T-helper 2 cell treated with Interferon-gamma antibody and Interleukin-4, amounts not matched to agents 100 ng/mL and 5 ng/mL, for 36 hours (primary cell): ENCODE data around the gene OR6B3. TPM values are rescaled to one million over a fixed set of nuclear protein-coding genes. Genes with fewer than 3 reads are reported as not detected.
"Not testable (repeated sequence)": the region's sequence is repeated elsewhere in the genome, so short reads cannot be mapped to it uniquely, and the experiment has no call there.

Source experiments
- intact Hi-C: fragments of 100-400 bp; cut with micrococcal nuclease; formaldehyde crosslinking; loops from one replicate; pipeline ENCODE4 v1.15.1; 2023
- total RNA-seq: library from RNA; stranded (reverse); gene quantifications from 2 replicates; pipeline ENCODE4 v1.2.3, GENCODE V29; 2022

Gene OR6B3
- total RNA-seq, 1 donor from 2014 or later = not detected

GRCh38 chr2:240045098-240045497, 8.2 kb downstream of the OR6B3 start:
- intact Hi-C loops = no loop called here

GRCh38 chr2:240044096-240044495, 9.2 kb downstream of the OR6B3 start:
- intact Hi-C loops = not testable (repeated sequence)

DNA sequence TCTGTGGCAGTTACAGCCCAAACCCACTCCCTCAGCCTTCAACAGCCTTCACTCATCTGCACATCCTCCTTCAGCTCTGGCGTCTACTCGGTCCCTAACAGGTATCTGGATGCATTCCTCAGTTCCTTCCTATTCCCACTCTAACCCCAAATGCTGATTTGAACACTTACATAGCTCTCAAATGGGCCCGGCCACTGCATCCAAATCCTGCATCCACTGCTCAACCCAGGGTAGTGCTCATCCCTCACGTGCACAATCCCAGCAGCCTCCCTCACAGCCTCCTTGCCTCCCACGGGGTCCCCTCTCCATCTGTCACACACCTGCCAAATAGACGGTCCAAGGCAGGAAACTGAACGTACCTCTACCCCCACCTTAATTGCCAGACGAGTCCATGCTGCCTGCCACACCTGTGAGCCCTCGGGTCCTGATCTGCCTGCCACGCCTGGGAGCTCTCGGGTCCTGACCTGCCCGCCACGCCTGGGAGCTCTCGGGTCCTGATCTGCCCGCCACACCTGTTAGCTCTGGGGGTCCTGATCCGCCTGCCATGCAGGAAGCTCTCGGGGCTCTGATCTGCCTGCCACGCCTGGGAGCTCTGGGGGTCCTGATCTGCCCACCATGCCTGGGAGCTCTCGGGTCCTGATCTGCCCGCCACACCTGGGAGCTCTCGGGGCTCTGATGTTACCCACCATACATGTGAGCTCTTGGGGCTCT, 9.9 kb downstream of the OR6B3 start:
- intact Hi-C loops = no loop called here

DNA sequence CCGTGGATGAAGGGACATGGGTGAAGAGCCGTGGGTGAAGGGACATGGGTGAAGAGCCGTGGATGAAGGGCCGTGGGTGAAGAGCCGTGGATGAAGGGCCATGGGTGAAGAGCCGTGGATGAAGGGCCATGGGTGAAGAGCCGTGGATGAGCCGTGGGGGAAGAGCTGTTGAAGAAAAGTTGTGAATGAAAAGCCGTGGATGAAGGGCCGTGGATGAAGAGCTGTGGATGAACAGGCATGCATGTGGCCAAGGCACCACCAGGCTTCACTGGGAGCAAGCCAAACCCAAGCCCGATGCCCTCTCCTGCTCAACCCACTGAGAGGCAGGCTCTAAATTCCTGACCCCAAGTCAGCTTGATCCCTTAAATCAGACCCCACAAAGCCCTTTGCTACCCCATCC, 10.6 kb downstream of the OR6B3 start:
- intact Hi-C loops = no loop called here

DNA sequence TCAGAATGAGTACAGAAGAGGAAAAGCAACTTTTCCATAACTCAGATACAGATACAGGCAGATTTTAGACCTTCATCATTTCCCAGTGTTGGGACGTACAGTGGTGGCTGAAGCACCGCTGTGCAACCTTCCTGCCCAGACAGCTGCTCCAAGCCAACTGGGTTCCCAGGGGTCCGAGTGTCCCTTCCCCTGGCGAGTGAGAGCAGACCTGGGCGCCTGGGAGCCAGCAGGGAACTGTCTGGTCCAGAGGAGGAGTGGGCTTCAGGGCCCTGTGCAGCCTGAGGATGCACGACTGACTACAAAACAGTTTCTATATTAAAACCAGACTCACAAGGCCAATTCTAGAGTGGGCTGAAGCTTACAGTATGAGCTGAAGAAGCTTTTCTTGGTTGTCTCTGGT, 12.0 kb downstream of the OR6B3 start:
- intact Hi-C loops = no loop called here

DNA sequence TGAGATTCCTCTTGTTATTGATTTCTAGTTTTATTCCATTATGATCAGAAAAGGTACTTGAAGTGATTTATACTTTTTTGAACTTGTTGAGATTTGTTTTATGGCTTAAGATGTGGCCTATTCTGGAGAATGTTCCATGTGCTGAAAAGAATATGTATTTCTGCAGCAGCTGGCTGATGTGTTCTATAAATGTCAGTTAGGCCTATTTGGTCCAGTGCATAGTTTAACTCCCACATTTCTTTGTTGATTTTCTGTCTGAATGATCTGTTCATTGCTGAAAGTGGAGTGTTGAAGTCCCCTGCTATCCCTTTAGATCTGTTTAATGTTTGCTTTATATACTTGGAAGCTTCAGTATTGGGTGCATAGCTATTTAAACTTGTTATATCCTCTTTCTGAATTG, 16.0 kb downstream of the OR6B3 start:
- intact Hi-C loops = no loop called here

- intact Hi-C loops = no loop called here
Observed at GRCh38 chr2:240033330-240033678, 20.0 kb downstream of the OR6B3 start.

GRCh38 chr2:240032406-240033329, 20.7 kb downstream of the OR6B3 start:
- intact Hi-C loops = no loop called here

DNA sequence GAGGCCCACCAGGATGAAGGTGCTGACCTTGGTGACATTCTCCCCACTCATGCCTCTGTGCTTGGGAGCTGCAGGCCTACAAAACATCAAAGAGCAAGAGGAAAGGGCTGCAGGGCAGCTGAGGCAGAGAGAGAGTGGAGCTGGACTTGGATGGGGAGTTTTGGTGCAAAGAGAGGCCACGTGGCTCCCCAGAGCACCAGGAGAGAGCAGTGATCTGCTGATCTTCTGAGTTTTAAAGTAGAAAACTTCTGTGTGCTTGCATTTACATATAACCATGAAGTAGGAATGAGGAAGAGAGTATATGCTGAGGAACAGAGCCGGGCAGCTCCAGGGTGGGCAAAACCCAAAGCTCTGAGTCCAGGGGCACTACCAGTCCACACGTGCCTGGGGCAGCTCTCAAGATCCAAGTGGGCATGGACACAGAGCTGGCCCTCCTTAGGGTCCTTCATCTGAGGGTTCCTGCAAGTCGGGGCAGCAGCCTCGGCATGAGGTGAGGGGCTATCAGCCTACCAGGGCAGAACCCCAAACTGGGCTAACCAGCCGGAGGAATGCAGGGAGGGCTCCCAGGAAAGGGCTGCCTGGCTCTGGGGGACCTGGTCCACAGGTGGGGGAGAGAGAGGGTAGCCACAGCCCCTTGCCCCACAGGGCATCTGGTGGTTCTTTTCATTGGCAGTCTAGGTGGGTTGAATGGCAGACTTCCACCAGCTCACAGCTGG, 22.8 kb downstream of the OR6B3 start, which contains the start of gene OR6B2:
TSS of gene OR6B2 (minus strand) at position 51 of the 716 bp plus-strand sequence. CDS start at position 51, 0 bp downstream.
- intact Hi-C loops = no loop called here

DNA sequence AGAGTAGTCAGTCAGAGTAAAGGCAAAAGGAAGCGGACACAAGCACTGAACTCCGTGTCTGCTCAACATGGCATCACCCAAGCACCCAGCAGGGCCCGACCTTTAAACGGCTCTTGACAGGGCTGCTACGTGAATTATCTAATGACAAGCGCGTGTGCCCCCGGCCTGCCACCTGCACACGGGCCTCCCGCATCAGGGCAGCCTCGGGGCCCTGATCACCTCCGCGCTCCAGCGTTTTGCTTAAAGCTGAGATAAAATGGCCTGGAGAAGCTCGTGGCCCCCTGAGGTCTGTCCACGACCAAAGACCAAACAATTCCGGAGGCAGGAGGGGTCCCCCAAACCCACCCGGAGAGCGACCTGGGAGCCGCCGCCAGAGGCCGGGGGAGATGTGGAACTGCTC, 28.6 kb downstream of the OR6B3 start:
- intact Hi-C loops = loop anchor here (1.0 to 10.0 kb wide), 4 partner anchors 112 to 624 kb away; partner anchors contain the start of genes COPS9, DUSP28, GPC1 and HDAC4

GRCh38 chr2:240023792-240024191, 29.5 kb downstream of the OR6B3 start:
- intact Hi-C loops = loop anchor here (2.0 to 10.0 kb wide), 3 partner anchors 411 to 623 kb away; partner anchors contain the start of genes DUSP28, GPC1, HDAC4 and RNPEPL1

GRCh38 chr2:240021488-240022104, 31.7 kb downstream of the OR6B3 start:
- intact Hi-C loops = loop anchor here (10.0 kb wide), 2 partner anchors 413 to 543 kb away; partner anchors contain the start of genes DUSP28, GPC1 and RNPEPL1

- intact Hi-C loops = no loop called here
Observed at GRCh38 chr2:240018071-240018750, 35.1 kb downstream of the OR6B3 start.

DNA sequence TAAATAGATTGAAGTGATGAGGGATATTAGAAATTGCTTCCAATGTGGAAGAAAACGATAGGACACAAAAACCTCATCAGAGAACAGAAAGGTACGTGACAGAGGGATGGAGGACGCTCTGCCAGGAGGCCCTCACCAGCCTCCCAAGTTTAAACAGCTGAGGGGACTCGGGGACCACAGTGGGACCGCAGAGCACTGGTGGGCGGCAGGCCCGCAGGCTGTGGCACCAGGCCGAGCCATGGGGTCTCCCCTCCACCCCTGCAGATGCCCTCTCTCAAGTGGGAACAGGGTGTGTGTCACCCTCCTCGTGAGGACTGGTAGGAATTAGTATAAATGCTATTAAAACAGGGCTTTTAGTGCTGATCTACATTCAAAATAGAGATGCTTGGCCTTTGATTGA, 39.0 kb downstream of the OR6B3 start:
- intact Hi-C loops = no loop called here

GRCh38 chr2:240013343-240013742, 40.0 kb downstream of the OR6B3 start:
- intact Hi-C loops = no loop called here

GRCh38 chr2:240002983-240003382, 50.3 kb downstream of the OR6B3 start:
- intact Hi-C loops = no loop called here

DNA sequence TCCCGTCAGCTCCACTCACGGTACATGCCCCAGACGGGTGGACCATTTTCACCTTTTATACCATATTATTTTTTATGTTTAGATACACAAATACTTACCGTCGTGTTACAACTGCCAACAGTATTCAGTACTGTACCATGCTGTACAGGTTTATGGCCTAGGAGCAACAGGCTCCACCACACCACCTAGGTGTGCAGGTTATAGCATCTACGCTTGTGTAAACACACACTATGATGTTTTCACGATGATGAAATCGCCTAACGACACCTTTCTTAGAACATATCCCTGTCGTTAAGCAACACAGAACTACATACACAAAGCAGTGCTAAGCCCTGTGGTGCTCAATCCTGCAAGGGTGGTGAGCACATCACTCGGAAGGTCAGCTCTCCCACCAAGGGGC, 52.6 kb downstream of the OR6B3 start:
- intact Hi-C loops = no loop called here

DNA sequence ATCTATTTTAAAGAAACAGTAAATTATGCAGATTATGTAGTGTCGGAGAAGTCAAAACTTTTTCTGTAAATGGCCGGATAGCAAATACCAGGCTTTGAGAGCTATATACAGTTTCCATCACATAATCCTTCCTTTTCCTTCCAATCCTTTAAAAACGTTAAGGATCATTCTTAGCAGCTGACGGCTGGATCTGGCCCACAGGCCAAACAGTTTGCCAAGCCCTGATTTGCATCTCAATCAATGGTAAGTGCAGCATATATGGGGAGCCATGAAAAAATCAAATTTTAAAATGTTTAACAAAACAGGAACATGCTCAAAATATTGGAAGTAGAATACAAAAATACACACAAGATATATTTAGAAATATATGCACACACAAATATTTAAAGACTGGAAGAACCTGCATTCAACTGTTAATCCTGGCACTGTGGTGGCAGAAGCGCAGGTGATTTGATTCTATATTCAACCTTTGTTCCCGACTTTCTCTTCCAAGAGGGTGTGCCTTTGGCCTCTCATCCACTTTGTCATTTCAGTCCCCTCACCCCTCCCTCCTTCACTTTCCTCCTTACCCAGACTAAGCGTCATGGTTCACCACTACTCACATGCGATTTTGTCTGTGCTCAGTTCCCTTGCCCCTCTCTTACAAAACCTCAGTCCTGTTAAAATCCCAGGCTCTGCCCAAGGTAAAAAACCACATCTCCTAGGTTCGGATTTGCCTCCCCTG, 55.5 kb downstream of the OR6B3 start:
- intact Hi-C loops = no loop called here
